Loucy (cell line): ENCODE measurements around the gene CCL15.

Source experiments
- H2AFZ ChIP-seq: fragments of 200-600 bp; sonication (generic); 2 replicates; pipeline ENCODE4 v1.6.0; 2016; ENCODE audit warnings: antibody characterized with exemption, mild to moderate bottlenecking, low read length, moderate library complexity
- H3F3A ChIP-seq: fragments of 200-600 bp; 2 replicates; pipeline ENCODE4 v1.6.0; 2016; ENCODE audit warnings: antibody characterized with exemption, low read depth, mild to moderate bottlenecking
- H3K27me3 ChIP-seq: fragments of 200-600 bp; sonication (generic); 2 replicates; pipeline ENCODE4 v1.6.1; 2014; ENCODE audit warnings: low read length, mild to moderate bottlenecking; ENCODE audit not compliant: insufficient read depth, poor library complexity, severe bottlenecking
- H3K36me3 ChIP-seq: fragments of 200-600 bp; sonication (generic); 2 replicates; pipeline ENCODE4 v1.6.1; 2016; ENCODE audit warnings: low read length; ENCODE audit not compliant: insufficient read depth
- H3K4me1 ChIP-seq: fragments of 200-600 bp; sonication (generic); 2 replicates; pipeline ENCODE4 v1.5.1; 2014; ENCODE audit warnings: low read length, mild to moderate bottlenecking; ENCODE audit not compliant: insufficient read depth, poor library complexity, severe bottlenecking
- H3K4me2 ChIP-seq: fragments of 200-600 bp; sonication (generic); 2 replicates; pipeline ENCODE4 v1.6.0; 2014; ENCODE audit warnings: antibody characterized with exemption, low read length, low read depth, mild to moderate bottlenecking; ENCODE audit not compliant: poor library complexity, severe bottlenecking
- H3K4me3 ChIP-seq: fragments of 200-600 bp; sonication (generic); 2 replicates; pipeline ENCODE4 v1.5.1; 2014; ENCODE audit warnings: low read length, mild to moderate bottlenecking, mixed read lengths; ENCODE audit not compliant: poor library complexity, severe bottlenecking
- H3K79me2 ChIP-seq: fragments of 200-600 bp; sonication (generic); 2 replicates; pipeline ENCODE4 v1.6.1; 2014; ENCODE audit warnings: low read length; ENCODE audit not compliant: insufficient read depth
- H3K9ac ChIP-seq: fragments of 200-600 bp; sonication (generic); 2 replicates; pipeline ENCODE4 v1.6.0; 2014; ENCODE audit warnings: mild to moderate bottlenecking, low read depth, low read length, moderate library complexity; ENCODE audit not compliant: poor library complexity, severe bottlenecking
- H3K9me2 ChIP-seq: fragments of 200-600 bp; sonication (generic); replicated peaks from 2 replicates; pipeline ENCODE4 v1.6.1; 2016; ENCODE audit warnings: low read depth, low read length, mixed read lengths
- H3K9me3 ChIP-seq: fragments of 200-600 bp; sonication (generic); 2 replicates; pipeline ENCODE4 v1.6.1; 2014; ENCODE audit warnings: mild to moderate bottlenecking, antibody characterized with exemption, low read length, low read depth; ENCODE audit not compliant: insufficient read depth
- H4K20me1 ChIP-seq: fragments of 200-600 bp; sonication (generic); 2 replicates; pipeline ENCODE4 v1.6.0; 2014; ENCODE audit warnings: antibody characterized with exemption, low read length, mild to moderate bottlenecking; ENCODE audit not compliant: insufficient read depth, poor library complexity, severe bottlenecking
- EZH2phosphoT487 ChIP-seq: fragments of 200-600 bp; IDR thresholded peaks from 2 replicates; pipeline ENCODE4 v1.6.1; 2018; ENCODE audit warnings: antibody characterized with exemption, mild to moderate bottlenecking, moderate library complexity, borderline replicate concordance
- TF ChIP-seq, protein P1 (sequence below): fragments of 200-600 bp; sonication (generic); conservative IDR thresholded peaks from 2 replicates; pipeline ENCODE4 v1.5.1; 2014; ENCODE audit warnings: mild to moderate bottlenecking, antibody characterized with exemption, low read length

CCL15 gene

DNA sequence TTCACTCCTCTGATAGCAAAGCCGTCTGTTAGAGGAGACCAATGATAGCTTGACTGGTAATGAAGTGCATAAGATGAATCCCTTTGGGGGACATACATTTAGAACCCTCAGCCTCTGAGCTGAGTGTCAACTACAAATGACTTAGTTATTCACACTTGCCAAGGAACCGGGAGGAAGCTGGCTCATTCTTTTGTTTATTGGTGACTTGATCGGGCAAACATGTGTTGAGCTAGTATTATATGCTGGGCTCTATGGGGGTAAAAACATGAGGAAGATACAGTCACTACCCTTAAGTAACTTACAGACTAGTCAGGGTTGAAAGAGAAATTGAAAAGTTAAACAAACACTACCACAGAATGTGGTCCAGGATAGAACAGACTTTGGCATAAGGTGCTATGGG is 23.0 kb downstream of the CCL15 start:
- Histone ChIP-seq H3K27me3 (no peaks in the 10 kb centered on the region), H3K36me3 (no peaks in the 10 kb centered on the region), H3K9me3 (no peaks in the 10 kb centered on the region), H3K9ac (no peak overlapping the region), H3K4me2 (no peak overlapping the region), H2AFZ (no peak overlapping the region), H3K79me2 (no peaks in the 10 kb centered on the region), H3K4me3 (no peak overlapping the region), H3F3A (no peaks in the 10 kb centered on the region), H3K9me2 (no peaks in the 10 kb centered on the region), H4K20me1 (no peaks in the 10 kb centered on the region), H3K4me1 (no peaks in the 10 kb centered on the region)
- no peak for TF ChIP-seq EZH2phosphoT487
- TF ChIP-seq, protein P1, sequence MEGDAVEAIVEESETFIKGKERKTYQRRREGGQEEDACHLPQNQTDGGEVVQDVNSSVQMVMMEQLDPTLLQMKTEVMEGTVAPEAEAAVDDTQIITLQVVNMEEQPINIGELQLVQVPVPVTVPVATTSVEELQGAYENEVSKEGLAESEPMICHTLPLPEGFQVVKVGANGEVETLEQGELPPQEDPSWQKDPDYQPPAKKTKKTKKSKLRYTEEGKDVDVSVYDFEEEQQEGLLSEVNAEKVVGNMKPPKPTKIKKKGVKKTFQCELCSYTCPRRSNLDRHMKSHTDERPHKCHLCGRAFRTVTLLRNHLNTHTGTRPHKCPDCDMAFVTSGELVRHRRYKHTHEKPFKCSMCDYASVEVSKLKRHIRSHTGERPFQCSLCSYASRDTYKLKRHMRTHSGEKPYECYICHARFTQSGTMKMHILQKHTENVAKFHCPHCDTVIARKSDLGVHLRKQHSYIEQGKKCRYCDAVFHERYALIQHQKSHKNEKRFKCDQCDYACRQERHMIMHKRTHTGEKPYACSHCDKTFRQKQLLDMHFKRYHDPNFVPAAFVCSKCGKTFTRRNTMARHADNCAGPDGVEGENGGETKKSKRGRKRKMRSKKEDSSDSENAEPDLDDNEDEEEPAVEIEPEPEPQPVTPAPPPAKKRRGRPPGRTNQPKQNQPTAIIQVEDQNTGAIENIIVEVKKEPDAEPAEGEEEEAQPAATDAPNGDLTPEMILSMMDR = no peak

DNA sequence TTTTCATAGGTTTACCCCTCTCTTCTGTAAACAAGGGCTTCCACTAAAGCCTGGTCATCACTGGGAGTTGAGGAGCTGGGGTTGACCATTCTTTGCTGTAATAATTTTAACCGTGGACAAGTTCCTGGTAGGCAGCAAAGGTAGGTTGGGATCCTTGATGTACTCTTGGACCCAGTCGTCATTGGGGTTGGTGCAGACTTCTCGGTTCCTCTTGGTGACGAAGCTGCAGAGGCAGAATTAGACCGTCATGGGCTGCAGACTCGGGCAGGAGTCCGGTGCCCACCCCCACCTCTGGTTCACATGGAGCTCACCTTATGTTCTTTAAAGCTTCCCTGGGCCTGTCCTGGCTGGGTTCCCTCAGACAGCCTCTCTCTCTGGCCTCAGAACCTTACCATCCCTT is 23.8 kb downstream of the CCL15 start:
- Histone ChIP-seq H3K27me3 (no peaks in the 10 kb centered on the region), H3K4me1 (no peaks in the 10 kb centered on the region), H4K20me1 (no peaks in the 10 kb centered on the region), H3K4me3 (no peak overlapping the region), H3K79me2 (no peaks in the 10 kb centered on the region), H3K36me3 (no peaks in the 10 kb centered on the region), H3K9me2 (no peaks in the 10 kb centered on the region), H3K4me2 (no peak overlapping the region), H2AFZ (no peak overlapping the region), H3K9me3 (no peaks in the 10 kb centered on the region), H3K9ac (no peak overlapping the region), H3F3A (no peaks in the 10 kb centered on the region)
- TF ChIP-seq, protein P1 = no peak
- TF ChIP-seq EZH2phosphoT487 = no peak

DNA sequence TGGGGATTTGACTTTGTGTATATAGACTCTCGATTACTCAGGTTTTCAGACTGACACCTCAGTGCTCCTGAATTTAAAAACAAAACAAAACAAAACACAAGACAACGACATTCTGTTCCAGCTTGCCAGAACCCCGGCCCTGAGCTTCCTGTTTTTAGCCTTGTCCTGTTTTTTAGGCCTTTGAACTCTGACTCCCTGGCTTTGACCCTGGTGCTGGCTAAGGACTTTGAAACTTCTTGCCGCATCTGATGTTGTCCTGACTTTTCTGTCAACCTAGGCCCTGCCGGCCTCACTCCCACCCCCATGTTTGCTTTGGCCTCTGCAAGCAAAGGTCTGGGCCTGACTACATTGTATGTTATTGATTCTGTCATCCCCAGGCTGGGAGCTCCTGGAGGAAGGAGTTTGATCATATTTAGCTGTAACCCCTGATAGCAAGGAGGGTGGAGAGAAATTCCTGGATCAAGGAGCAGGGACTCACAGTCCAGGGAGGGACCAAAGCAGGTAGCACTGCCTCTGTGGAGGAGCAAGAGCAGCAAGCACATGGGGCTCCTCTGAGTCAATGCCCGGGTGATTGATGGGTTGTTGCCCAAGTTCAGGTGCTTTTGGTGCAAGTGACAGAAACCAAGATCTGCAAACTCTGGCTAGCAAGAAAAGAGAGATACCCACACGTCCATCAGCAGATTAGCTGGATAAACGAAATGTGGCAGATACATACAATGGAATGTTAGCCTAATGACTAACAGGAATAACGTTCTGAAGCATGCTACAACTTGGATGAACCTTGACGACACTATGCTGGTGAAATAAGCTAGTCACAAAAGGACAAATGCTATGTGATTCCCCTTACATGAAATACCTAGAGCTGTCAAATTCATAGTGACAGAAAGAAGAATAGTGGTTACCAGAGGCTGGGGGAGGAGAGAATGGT is 27.8 kb downstream of the CCL15 start:
- Histone ChIP-seq H4K20me1 (no peaks in the 10 kb centered on the region), H3K9me3 (no peaks in the 10 kb centered on the region), H3K79me2 (no peaks in the 10 kb centered on the region), H3K4me3 (no peak overlapping the region), H3K27me3 (no peaks in the 10 kb centered on the region), H3K4me2 (no peak overlapping the region), H3F3A (no peaks in the 10 kb centered on the region), H3K4me1 (no peaks in the 10 kb centered on the region), H3K9ac (no peak overlapping the region), H2AFZ (no peak overlapping the region), H3K9me2 (no peaks in the 10 kb centered on the region), H3K36me3 (no peaks in the 10 kb centered on the region)
- no peak for TF ChIP-seq EZH2phosphoT487
- TF ChIP-seq, protein P1 = no peak
